ENCODE data around the gene RSU1.

The RSU1 gene

DNA sequence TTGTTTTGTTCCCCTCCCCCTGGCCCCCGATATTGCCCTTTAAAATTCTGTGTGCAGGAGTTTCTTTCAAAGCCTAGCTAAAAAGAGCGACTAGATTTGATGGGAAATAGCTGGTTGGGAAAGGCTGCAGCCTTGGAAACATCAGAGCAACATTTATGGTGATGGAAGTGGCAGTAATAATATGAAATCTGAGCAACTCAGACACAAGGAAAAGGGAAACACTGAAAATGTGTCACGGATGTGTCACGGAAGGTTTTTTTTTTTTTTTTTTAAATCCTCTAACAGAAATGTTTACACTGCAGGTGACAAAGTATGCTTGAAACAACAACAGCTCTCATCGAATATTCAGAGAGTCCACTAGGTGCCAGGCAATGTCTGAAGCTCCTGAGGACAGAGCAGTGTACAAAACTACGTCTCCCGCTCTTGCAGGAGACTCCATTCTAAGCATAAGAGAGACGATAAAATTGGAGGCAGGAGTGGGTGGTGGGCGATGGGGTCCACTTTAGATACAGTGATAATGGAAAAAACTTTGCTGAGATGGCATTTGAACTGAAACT, 143.0 kb downstream of the RSU1 start:
- DNase-seq (ENCODE audit: low read depth), result no peak

DNA sequence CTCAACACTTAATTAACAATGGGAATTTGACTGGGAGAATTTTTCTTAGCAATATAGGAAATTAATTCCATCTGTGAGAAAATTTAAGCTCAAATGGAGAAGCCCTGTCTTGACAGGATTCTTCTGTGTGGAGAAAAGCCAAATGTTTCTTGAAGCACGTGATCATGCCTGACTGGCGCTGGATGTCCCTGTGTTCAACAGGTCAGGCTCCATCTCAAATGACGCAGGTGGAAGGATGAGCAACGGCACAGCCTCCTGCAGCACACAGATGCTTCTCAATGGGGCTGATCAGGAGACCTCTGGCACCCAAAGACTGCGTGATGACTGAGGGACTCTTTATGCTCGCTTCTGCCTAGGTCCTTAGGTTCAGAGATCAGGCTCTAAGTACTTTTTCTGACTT, 143.8 kb downstream of the RSU1 start:
- no peak for DNase-seq (ENCODE audit: low read depth)

DNA sequence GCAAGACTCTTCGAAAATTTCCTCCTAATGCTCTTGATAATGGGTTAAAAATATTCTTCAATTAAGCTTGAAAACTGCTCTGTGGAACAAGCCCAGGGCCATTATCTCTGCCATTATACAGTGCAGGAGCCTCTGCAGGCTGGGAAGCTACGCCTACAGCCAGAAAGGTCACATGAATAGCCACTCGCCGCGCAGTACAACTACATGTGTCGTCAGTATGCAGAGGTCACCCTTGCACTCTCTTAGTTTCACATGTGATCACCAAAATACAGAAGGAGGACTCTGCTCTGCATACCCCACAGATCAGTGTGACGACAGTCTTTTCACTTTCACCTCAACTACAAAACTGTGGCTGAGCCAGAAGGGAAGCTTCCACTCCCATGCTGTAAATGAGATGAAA, 153.8 kb downstream of the RSU1 start:
- no peak for DNase-seq (ENCODE audit: low read depth)

DNA sequence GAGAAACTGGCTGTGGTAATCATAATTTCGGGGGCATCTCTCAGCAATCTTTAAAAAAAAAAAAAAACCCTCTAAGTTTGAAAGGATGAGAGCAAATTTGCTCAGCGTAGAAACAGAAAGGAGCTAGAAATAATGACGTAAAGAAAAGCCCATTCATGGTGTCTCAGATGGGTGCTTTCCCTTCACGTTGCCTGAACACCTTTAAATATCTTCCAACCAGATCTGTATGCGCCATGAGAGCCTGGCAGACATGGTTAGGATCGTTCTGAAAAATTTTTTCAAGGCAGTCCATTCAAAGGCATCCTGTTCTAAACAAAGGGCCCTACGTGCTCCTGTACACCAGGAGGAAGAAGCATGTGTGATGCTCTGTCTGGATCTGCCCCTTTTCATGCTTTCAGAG, 154.3 kb downstream of the RSU1 start:
- no peak for DNase-seq (ENCODE audit: low read depth)

DNA sequence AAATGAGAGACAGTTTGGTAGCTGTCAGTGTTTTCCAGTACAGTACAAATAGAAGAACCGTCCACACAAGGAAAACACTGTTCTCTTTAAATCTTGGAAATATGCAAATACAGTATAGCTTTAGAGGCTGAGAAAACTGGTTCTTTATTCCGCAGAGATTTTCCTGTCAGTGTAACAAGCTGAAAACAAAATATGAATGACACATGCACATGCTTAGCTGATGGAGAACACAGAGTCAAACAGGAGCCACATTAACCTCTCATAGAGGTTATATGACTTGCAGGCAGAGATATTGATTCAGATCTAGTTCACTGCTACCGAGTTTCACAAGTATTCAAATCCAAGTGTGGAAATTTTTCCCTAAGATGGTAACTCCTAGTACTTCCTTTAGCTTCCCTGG, 160.3 kb downstream of the RSU1 start:
- DNase-seq (ENCODE audit: low read depth), result no peak

DNA sequence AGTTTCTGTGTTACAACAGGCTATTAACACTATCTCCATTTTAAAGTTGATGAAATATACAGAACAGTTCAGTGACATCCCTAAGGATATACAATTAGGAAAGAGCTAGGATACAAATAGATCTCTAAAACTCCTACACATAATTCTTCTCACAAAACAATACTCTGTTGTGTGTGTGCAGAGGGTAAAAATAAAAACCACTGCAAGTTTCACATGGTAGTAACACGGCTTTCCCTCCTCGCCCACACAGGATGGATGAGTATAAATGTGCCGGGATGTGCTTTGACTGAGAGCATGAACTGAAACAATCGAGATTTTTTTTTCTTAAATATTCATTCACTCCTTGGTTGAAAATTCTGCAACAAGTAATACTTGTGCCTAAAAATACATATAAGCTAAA, 164.0 kb downstream of the RSU1 start:
- no peak for DNase-seq (ENCODE audit: low read depth)

DNA sequence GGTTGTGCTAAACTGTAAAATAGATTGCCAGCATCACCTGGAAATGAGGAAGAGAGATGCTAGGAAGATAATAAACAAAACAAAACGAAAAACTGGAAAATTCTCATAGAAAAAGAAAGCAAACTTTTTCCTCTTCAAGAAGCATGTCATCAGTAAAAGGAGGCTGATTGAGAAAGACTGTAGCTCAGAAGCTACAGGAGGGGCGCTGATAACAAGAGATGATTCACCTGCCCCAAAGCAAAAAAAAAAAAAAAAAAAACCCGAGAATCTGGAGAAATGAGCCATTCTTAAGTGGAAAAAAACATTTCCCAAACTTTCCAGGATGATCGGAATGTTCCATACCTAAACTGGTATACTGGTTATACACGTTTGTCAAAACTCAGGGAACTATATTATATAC, 165.1 kb downstream of the RSU1 start:
- no peak for DNase-seq (ENCODE audit: low read depth)

DNA sequence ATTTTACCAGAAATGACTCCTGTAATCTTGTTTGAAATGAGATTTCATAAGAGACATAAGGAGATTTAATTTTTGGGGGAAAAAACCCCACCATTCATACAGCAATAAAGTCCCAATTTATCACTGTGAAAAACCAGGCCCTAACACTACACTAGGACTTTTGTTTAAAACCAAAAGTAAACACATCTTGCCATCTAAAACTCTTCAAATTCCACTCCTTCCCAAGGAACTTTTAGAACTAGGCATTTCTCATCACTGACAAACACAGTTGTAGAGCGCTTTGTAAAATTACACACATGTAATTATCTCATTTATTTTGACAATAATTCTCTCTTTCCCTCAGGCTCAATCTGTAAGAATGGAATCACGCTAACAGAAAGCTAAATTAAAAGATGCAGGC, 167.5 kb downstream of the RSU1 start:
- DNase-seq (ENCODE audit: low read depth), result no peak

DNA sequence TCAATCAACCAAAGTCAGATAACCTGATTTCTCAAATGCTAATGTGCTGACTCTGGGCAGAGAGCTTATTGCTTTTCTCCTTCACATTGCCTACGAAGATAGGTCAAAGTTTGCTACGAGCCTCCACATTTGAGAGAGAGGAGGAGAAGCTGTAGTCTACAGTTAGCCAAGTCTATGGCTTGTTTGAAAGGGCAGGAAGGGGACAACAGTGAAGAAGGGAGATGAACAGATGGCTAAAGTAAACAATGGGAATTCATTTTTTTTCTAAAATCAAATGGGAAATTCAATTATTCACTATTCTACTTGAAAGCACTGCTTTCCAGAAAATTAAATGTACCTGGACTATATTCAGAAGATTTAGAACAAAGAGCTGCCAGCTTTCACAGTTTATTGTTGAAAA, 168.9 kb downstream of the RSU1 start:
- DNase-seq (ENCODE audit: low read depth), result no peak

DNA sequence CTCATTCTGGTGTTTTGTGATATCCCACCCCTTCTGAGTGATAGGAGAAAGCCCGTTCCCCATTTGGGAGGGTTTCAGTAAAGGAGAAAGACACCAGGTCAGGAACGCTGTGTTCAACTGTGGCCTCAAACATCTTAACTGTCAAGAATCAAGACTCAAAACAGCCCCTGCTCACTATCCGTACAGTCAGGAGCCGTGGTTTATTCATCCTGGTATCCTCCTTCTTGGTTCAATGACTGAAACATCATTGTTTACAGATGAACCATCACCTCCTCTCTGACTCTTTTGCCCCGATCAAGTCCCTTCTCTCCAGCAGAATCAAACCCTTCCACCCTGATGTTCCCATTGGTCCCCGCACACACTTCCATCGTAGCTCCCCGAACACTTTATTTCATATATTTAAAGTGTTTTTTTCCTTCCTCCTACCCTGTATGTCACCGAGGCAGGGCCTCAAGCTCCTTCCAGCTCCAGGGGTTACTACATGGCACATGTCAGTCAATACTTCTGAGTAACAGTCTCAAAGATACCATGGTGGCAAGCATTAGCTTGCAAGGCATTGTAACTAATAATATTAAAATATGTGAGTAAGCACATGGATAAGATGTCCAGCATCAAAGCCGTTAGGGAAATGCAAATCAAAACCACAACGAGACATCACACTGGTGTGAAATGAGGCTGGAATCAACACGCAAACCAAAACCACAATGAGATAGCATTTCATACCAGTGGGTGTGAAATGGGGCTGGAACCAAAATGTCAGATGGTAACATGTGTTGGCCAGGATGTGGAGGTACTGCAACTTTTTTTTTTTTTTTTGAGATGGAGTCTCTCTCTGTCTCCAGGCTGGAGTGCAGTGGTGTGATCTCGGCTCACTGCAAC, 170.8 kb downstream of the RSU1 start:
- DNase-seq (ENCODE audit: low read depth), result no peak

DNA sequence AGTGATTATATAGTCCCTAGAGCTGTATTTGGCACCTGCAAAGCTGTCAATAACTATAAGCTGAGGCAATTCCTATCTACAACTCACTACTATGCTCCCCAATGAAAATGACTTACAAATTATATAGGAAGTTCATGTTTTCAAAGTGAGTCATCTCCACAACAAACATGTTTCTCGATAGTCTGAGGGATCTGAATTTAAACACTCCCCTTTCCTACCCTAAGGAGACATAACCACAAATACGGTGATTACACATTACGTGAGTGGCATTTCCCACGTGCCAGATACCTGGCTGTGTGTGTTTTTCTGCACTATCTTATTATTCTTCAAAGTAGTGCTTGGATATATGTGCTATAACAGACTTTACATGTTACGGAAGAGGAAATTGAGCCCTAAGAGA, 173.1 kb downstream of the RSU1 start:
- peak; percentile 31 for DNase-seq (ENCODE audit: low read depth)

DNA sequence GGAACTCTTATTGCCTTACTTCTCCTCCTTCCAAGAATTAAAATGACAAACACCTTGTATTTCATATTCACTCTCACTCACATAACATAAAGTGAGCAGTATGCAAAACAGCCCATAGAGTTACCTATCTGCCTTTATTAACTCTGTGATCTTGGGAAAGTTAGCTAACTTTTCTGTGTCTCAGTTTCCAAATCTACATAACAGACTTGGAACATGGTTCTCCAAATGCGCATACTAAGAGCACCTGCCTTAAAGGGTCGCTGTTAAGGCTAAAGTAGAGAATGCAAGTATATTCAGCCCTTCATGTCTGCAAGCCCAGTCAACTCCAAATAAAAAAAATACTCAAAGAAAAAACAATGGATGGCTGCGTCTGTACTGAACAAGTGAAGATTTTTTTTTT, 173.7 kb downstream of the RSU1 start:
- DNase-seq (ENCODE audit: low read depth), result no peak

DNA sequence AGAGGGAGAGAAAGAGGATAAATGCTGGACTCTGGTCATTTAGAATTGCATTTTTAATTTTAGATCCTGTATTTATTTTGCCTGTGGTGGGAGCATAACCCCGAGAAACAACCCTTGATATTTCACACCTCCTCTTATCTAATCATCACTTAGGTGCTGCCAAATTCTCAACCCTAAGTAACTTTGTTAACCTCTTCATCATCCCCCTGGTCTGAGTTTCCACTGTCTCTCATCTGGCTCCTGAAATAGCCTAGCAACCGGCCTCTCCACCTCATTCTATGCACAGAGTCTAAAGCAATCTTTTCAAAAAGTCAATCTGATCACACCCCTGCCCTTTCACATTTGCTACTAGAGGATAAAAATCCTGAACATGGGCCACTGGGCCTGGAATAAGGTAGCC, 177.1 kb downstream of the RSU1 start:
- no peak for DNase-seq (ENCODE audit: low read depth)

DNA sequence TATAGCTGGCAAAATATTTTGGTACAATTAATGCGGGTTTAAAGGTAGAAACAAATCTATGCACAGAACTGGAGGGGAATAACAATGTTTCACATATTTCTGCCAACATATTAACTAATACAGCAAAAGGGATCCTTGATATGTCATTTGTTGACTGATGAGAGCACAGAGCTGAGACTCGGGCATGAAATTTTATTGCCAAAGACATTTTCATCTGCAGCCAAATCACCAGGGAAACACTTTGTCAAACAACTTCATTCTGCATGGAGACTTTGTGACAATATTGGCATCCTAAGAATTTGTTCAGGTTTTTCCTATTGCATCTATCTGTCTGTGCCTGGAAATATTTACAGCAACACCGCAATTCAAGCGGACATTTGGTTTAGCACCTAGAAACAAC, 177.8 kb downstream of the RSU1 start:
- DNase-seq (ENCODE audit: low read depth), result no peak

DNA sequence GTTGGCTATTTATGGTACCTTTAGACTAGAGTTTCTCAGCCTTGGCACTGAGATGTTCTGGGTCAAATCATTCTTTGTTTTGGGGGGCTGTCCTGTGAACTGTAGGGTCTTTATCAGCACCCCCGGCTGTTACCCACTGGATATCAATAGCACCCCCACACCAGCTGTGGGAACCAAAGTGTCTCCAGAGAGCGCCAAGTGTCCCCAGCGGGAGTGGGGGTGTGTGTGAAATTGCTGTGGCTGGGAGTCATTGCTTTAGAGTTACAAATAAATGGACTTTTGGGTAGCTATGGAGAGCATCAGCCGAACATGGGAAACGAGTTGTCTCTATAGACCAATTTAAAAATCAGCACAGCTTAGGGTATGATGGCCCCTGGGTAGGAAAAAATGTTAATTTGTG, 184.2 kb downstream of the RSU1 start:
- DNase-seq (ENCODE audit: low read depth), result no peak

DNA sequence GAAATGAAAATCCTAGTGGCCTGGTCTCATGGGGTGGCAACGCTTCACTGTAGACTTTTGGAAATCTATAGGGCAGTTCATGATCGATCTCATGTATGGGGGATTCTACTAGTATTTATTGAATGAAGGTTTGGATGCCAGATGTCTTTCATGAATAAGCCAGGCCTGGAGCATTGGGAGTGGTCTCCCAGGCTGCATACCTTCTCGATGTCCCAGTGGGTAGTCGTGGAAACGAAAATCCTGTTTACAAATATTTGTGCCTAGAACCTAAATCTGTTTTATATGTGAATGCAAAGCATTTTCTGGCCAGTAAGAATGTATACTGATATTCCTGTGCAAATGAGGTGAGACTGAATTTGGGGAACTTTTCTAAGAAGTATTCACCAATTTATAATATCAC, 190.5 kb downstream of the RSU1 start:
- DNase-seq (ENCODE audit: low read depth), result no peak

DNA sequence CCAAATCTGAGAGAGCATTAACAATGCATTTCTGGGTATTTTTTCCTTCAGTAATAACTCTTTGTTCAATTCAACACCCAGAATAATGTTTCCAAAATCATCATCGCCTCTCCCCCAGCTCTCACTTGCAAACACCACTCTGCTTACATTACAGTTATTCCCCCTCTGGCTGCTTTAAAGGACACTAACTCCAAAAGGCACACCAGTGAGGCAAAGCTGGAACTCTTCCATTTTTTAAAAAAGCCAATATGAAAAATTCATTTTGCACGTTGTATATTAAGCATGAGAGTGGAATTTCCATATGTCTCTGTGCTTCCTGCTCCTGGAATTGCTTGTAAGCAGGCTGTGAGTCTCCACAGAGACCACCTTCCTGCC, 204.3 kb downstream of the RSU1 start:
- no peak for DNase-seq (ENCODE audit: low read depth)

DNA sequence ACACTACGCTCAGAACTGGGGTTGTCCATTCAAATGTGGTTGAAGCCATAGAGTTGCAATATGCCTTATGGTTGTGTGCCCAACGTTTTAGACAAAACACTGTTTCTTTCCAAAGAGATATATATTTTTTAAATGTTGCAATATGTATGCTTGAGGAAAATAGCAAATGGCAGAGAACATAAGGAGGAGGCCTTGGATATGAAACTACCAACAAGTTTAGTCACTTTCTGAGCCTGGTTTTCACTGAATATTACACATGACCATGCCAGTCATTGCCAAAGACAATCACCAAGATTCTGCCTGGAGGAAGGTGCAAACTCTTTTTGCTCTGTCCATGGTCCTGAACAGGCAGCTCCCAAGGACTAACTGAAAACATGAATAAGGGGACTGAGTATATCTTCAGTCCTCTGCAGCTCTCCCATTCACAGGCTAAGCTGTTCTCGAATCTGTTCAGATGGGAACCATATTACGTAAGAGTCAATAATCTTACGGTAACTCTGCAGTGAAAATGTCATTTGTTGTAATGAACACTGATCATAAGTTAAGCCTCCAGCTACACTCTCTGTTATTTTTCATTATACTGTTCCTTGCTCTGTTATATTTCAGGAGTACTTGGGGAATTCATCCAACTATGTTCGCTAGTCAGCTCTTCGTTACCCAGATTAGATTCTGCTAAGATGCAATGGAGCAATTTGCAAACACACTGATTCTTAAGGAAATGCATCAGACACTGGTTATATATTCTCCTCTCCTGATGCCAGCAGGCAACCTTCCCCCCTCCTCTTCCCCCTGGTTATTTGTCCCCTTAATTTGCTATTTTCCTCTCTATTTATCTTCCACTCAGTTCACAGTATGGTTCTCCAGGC, 204.9 kb downstream of the RSU1 start:
- DNase-seq (ENCODE audit: low read depth), result no peak

DNA sequence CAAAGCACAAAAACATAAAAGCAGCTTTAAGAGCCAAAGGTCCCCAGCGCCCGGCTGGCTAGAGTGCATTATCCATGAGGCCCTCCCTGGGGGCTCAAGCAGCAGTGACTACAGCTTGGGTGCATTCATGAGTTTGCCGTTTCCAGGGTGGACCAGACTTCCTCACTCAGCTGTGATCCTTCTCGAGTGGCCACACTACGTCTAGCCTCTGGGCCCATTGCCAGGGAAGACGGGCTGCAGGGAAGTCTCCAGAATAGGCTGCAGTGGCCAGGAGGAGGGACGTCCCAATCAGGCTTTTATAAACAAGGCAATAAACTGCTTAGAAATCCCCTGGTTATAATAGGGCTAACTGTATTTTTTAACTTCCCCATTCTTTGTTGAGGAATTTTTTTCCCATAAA, 206.2 kb downstream of the RSU1 start:
- DNase-seq (ENCODE audit: low read depth), result no peak

DNA sequence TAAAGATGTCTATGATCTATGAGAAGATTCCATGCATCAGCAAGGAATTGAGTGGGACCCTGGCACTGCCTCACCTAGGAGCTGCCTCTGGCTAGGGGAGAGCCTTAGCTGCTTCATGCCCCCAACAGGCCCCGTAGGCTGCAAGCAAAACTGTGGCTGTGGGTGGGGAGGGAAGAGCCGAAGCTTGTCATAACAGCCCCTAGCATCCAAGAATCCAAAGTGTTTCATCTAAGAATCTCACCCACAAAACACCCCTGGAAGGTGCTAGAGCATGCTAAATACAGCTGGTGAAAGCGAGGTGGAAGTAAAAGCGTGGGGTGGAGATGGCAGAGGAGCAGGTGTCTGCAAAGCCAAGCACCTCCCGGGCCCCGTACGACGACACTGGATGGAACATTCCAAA, 208.0 kb downstream of the RSU1 start:
- DNase-seq (ENCODE audit: low read depth), result no peak

DNA sequence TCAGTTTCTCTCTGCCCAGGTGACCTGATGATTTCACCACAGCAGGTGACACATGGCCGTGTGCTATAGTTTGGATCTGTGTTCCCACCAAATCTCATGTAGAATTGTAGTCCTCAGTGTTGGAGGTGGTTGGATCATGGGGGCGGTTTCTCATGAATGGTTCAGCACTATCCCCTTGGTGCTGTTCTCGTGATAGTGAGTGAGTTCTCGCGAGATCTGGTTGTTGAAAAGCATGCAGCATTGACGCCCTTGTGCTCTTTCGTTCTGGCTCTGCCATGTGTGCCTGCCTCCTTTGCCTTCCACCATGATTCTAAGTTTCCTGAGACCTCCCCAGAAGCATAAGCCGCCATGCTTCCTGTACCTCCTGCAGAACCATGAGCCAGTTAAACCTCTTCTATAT, 210.3 kb downstream of the RSU1 start:
- DNase-seq (ENCODE audit: low read depth), result no peak

DNA sequence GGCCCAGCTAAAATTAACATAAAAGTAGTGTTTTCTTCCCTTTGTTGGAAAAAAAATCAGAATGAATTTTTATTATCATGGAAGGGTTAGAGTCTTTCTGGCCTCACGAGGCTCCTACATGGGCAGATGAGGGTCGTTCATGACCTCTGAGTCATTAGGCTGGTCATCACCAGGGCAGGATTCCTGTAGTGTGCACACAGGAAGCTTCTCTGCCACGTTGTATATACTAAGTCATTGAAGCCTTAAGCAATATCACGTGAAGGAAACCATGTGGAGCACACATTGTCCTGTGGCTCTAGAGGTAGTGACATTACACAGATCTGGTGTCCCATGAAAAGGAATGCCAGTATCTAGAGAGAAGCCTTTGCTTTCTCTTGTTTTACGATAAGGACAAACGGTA, 210.8 kb downstream of the RSU1 start:
- no peak for DNase-seq (ENCODE audit: low read depth)

DNA sequence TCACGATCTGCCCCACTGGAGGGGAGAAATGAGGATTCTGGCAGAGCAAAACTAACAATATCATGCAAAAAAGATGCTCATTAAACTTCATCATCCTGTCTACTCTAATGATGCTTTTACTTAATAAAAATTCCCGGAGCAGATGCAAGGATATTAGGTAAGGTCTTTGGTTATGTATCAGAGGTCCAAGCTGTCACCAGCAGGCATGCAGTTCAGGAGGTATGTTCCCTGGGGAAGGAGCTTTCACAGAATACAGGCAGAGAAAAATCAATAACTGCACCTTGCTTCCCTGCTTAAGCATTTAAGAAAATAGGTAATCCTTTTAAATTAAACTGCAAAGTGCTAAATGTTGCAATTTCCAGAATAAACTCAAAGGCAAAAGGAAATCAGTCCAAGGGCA, 213.9 kb downstream of the RSU1 start:
- DNase-seq (ENCODE audit: low read depth), result no peak

Data from HS-5 (cell line).